OCI-LY1 (cell line): Measurements from ENCODE around the gene PARVG.

Source experiments
- CTCF ChIP-seq: fragments of 200-600 bp; sonication (generic), shearing (Covaris generic); IDR thresholded peaks from 2 replicates; pipeline ENCODE4 v1.5.1; 2017; ENCODE audit warnings: mild to moderate bottlenecking, antibody characterized with exemption, low read length, moderate library complexity, mixed read lengths
- EZH2 ChIP-seq: fragments of 200-600 bp; sonication (generic), shearing (Covaris generic); IDR thresholded peaks from 2 replicates; pipeline ENCODE4 v1.8.0; 2017; ENCODE audit warnings: borderline replicate concordance, mixed run types, mild to moderate bottlenecking, antibody characterized with exemption, low read length, moderate library complexity, mixed read lengths

- TF ChIP-seq CTCF: no peak
- TF ChIP-seq EZH2: no peak
These were observed 49.1 kb downstream of the PARVG start for GRCh38 chr22:44229809-44230208.
